ENCODE measurements around the gene PRPF39.
"Not testable (repeated sequence)": the region's sequence is repeated elsewhere in the genome, so short reads cannot be mapped to it uniquely, and the experiment has no call there.

PRPF39 gene

DNA sequence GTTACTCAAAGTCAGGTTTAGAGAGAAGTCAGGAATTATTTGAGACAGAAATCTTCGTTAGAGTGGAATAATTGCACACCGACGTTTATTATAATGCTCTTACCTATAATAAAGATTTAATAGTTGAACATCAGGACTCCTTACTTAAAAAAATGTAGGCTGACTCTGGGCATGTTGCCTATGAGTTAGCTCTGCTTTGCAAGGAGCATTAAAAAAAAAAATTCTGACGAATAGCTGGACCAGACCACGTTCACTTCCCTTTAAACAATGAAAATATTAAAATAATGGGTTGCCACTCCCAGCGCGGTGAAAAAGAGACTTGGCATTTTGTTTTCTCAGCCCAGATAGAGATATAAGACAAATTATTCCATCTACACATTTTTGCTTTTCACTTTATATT, 51.2 kb downstream of the PRPF39 start:
- DNase-seq (ENCODE audit: extremely low read depth in 1 of 2, low read depth in 1 of 2): no peak

DNA sequence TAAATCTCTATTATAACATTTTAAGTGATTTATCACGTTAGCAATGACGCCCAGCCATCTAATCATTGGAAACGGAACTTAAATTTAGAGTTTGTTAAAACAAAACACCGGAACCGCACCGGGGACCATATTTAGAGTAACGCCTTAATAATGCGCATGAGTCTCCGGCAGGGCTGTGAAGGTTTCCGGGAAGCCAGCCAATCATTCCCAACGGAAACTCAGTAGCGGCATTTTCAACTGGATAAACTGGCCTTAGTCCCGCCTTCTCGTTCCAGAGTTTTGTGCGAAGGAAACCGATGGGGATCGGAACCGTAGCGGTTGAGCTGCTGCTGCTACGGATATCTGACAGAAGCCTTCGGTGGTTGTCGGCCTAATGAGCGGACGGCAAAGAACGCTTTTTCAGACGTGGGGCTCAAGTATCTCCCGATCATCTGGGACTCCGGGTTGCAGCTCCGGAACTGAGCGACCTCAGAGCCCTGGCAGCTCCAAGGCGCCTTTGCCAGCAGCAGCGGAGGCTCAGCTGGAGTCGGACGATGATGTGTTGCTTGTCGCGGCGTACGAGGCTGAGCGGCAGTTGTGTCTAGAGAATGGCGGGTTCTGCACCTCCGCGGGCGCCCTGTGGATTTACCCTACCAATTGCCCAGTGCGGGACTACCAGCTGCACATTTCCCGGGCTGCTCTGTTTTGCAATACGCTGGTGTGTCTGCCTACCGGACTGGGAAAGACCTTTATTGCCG, 51.9 kb downstream of the PRPF39 start, which contains the start of gene FANCM:
FANCM (plus strand) TSS at position 272 of the 737 bp plus-strand sequence; CDS start at position 374, 102 bp downstream.
- peak; percentile 64 to 77 for DNase-seq (ENCODE audit: extremely low read depth in 1 of 2, low read depth in 1 of 2)

DNA sequence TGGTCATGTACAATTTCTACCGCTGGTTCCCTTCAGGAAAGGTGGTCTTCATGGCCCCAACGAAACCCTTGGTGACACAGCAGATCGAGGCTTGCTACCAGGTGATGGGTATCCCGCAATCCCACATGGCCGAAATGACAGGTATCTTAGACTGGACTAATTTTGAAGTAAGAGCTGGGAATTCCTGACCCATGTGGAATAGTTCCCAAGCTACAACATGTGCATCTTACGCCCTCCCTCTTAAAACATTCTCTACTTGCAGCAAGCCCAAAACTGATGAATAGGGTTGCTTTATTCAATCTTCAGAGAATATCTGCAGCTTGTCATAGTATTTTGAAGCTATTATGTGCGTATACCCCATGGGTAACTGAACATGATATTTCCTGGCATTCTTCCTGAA, 52.5 kb downstream of the PRPF39 start:
- DNase-seq (ENCODE audit: extremely low read depth in 1 of 2, low read depth in 1 of 2): no peak

DNA sequence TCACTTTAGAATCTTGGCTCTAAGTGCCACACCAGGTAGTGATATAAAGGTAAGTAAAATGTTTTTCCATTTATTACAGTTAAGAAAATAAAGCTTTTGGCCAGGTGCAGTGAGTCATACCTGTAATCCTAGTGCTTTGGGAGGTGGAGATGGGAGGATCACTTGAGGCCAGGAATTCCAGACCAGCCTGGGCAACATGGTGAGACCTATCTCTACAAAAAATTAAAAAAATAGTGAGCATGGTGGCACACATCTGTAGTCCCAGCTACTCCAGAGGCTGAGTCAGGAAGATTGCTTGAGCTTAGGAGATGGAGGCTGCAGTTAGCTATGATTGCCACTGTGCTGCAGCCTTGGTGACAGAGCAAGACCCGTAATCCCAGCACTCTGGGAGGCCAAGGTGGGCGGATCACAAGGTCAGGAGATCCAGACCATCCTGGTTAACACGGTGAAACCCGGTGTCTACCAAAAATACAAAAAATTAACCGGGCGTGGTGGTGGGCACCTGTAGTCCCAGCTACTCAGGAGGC, 56.8 kb downstream of the PRPF39 start:
- DNase-seq (ENCODE audit: extremely low read depth in 1 of 2, low read depth in 1 of 2): no peak

DNA sequence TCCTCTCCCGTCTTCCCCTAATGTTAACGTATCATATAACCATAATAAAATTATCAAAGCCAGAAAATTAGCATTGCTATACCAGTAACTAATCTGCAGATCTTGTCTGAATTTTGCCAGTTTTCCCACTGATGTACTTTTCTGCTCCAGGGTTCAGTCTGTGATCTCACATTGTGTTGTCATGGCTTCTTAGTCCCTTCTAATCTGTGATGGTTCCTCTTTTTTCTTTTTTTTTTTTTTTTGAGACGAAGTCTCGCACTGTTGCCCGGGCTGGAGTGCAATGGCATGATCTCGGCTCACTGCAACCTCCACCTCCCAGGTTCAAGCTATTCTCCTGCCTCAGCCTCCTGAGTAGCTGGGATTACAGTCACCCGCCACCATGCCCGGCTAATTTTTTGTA, 58.2 kb downstream of the PRPF39 start:
- DNase-seq (ENCODE audit: extremely low read depth in 1 of 2, low read depth in 1 of 2): not testable (repeated sequence)

GRCh38 chr14:45144658-45145057, 60.7 kb downstream of the PRPF39 start:
- no peak for DNase-seq (ENCODE audit: extremely low read depth in 1 of 2, low read depth in 1 of 2)

GRCh38 chr14:45145214-45145613, 61.3 kb downstream of the PRPF39 start:
- DNase-seq (ENCODE audit: extremely low read depth in 1 of 2, low read depth in 1 of 2): no peak

DNA sequence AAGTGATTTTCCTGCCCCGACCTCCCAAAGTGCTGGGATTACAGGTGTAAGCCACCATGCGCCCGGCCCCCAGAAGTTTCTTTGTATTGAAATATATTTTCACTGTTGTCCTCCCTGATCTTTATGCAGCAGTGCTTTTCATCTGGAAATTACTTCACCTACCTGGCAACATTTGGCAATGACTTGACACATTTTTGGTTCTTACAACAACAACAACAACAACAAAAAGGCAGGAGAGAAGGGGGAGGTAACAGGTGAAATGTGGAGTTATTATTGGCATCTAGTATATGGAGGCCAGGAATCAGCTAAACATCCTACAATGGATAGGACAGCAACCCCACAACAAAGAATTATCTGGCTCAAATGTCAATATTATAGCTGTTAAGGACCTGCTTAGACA, 65.7 kb downstream of the PRPF39 start:
- DNase-seq (ENCODE audit: extremely low read depth in 1 of 2, low read depth in 1 of 2): no peak

DNA sequence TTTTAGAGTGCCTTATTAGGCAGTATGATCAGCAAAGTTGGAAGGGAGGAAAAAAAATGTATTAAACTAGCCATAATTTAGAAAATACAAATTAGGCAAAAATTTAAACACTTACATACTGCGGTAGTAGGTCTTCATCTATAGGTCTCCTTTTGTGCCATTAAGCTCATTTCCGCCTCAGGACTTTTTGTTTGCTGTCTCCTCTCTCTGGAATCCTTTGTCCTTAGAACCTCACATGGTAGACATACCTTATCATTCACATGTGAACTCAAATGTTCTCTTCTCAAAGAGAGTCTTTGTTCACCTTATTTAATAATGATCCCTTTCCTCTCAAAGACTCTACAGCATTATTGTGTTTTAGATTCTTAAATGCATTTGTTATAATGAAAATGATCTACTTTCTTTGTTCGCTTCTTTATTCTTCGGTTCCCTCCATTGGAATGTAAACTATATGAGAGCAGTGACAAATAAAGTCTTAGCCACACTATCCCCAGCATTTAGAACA, 66.5 kb downstream of the PRPF39 start:
- no peak for DNase-seq (ENCODE audit: extremely low read depth in 1 of 2, low read depth in 1 of 2)

- DNase-seq (ENCODE audit: extremely low read depth in 1 of 2, low read depth in 1 of 2): no peak
These were observed 72.2 kb downstream of the PRPF39 start for GRCh38 chr14:45156067-45156466.
